ENCODE data around the gene FYTTD1.
"Not testable (repeated sequence)": the region's sequence is repeated elsewhere in the genome, so short reads cannot be mapped to it uniquely, and the experiment has no call there.

The FYTTD1 gene

GRCh38 chr3:197706658-197707057 lies 43.0 kb upstream of the FYTTD1 start:
- Histone ChIP-seq H3K4me2 (ENCODE audit: low read depth, low read length, poor library complexity, severe bottlenecking) (no peak overlapping the region), H3K4me1 (ENCODE audit: insufficient read depth, low read length, poor library complexity, severe bottlenecking) (no peaks in the 10 kb centered on the region), H3K4me3 (ENCODE audit: low read length, poor library complexity, severe bottlenecking) (no peak overlapping the region), H3K27me3 (ENCODE audit: insufficient read depth, low read length, poor library complexity, severe bottlenecking) (no peaks in the 10 kb centered on the region), H3K9ac (ENCODE audit: low read depth, low read length, poor library complexity, severe bottlenecking) (no peak overlapping the region), H3F3A (ENCODE audit: low read depth) (no peaks in the 10 kb centered on the region), H3K36me3 (ENCODE audit: insufficient read depth, low read length) (peaks cover 11% of the 10 kb centered on the region; the same call in 1 of the 2 replicates), H3K79me2 (ENCODE audit: insufficient read depth, low read length) (no peaks in the 10 kb centered on the region), H4K20me1 (ENCODE audit: insufficient read depth, low read length, poor library complexity, severe bottlenecking) (no peaks in the 10 kb centered on the region), H3K9me2 (replicated peaks; ENCODE audit: low read depth, low read length) (no peaks in the 10 kb centered on the region), H2AFZ (ENCODE audit: low read length) (no peak overlapping the region), H3K9me3 (ENCODE audit: insufficient read depth, low read depth, low read length) (no peaks in the 10 kb centered on the region)
- no peak for TF ChIP-seq CTCF (conservative IDR thresholded peaks at IDR 0.05; ENCODE audit: low read length)
- TF ChIP-seq EZH2phosphoT487 (IDR thresholded peaks at IDR 0.05; ENCODE audit: borderline replicate concordance) = no peak

- Histone ChIP-seq H3K79me2 (ENCODE audit: insufficient read depth, low read length) (no peaks in the 10 kb centered on the region), H3K9ac (ENCODE audit: low read depth, low read length, poor library complexity, severe bottlenecking) (no peak overlapping the region), H4K20me1 (ENCODE audit: insufficient read depth, low read length, poor library complexity, severe bottlenecking) (no peaks in the 10 kb centered on the region), H3K9me2 (replicated peaks; ENCODE audit: low read depth, low read length) (no peaks in the 10 kb centered on the region), H3K9me3 (ENCODE audit: insufficient read depth, low read depth, low read length) (no peaks in the 10 kb centered on the region), H3K4me3 (ENCODE audit: low read length, poor library complexity, severe bottlenecking) (no peak overlapping the region), H3K27me3 (ENCODE audit: insufficient read depth, low read length, poor library complexity, severe bottlenecking) (no peaks in the 10 kb centered on the region), H3K4me1 (ENCODE audit: insufficient read depth, low read length, poor library complexity, severe bottlenecking) (no peaks in the 10 kb centered on the region), H3K4me2 (ENCODE audit: low read depth, low read length, poor library complexity, severe bottlenecking) (no peak overlapping the region), H2AFZ (ENCODE audit: low read length) (no peak overlapping the region), H3F3A (ENCODE audit: low read depth) (0 out of 2 replicates have a peak, but pooled peaks cover 2% of the 10 kb centered on the region), H3K36me3 (ENCODE audit: insufficient read depth, low read length) (peaks cover 4% of the 10 kb centered on the region; the same call in 1 of the 2 replicates)
- TF ChIP-seq EZH2phosphoT487 (IDR thresholded peaks at IDR 0.05; ENCODE audit: borderline replicate concordance) (no peak), CTCF (conservative IDR thresholded peaks at IDR 0.05; ENCODE audit: low read length) (no peak)
These were observed 40.5 kb upstream of the FYTTD1 start for GRCh38 chr3:197709135-197709534.

- H3K36me3 ChIP-seq (ENCODE audit: insufficient read depth, low read length); H3K9me3 ChIP-seq (ENCODE audit: insufficient read depth, low read depth, low read length); H3K4me2 ChIP-seq (ENCODE audit: low read depth, low read length, poor library complexity, severe bottlenecking); H4K20me1 ChIP-seq (ENCODE audit: insufficient read depth, low read length, poor library complexity, severe bottlenecking); H2AFZ ChIP-seq (ENCODE audit: low read length); H3K27me3 ChIP-seq (ENCODE audit: insufficient read depth, low read length, poor library complexity, severe bottlenecking); H3K4me1 ChIP-seq (ENCODE audit: insufficient read depth, low read length, poor library complexity, severe bottlenecking); H3K79me2 ChIP-seq (ENCODE audit: insufficient read depth, low read length); H3K9me2 ChIP-seq (replicated peaks; ENCODE audit: low read depth, low read length); H3K9ac ChIP-seq (ENCODE audit: low read depth, low read length, poor library complexity, severe bottlenecking); H3K4me3 ChIP-seq (ENCODE audit: low read length, poor library complexity, severe bottlenecking); H3F3A ChIP-seq (ENCODE audit: low read depth): not testable (repeated sequence)
These were observed 38.7 kb upstream of the FYTTD1 start for GRCh38 chr3:197710965-197711364.

GRCh38 chr3:197711973-197712707 lies 37.5 kb upstream of the FYTTD1 start:
- peak overlapping the region; percentile 68 for H3K4me3 ChIP-seq (ENCODE audit: low read length, poor library complexity, severe bottlenecking)
- no peaks in the 10 kb centered on the region for H3K9me3 ChIP-seq (ENCODE audit: insufficient read depth, low read depth, low read length)
- H3K9ac ChIP-seq (ENCODE audit: low read depth, low read length, poor library complexity, severe bottlenecking) = peak overlapping the region; percentile 47
- H3K79me2 ChIP-seq (ENCODE audit: insufficient read depth, low read length) = no peaks in the 10 kb centered on the region
- H3K4me1 ChIP-seq (ENCODE audit: insufficient read depth, low read length, poor library complexity, severe bottlenecking) = no peaks in the 10 kb centered on the region
- H3K4me2 ChIP-seq (ENCODE audit: low read depth, low read length, poor library complexity, severe bottlenecking) = peak overlapping the region; percentile 72
- no peaks in the 10 kb centered on the region for H3K36me3 ChIP-seq (ENCODE audit: insufficient read depth, low read length)
- no peaks in the 10 kb centered on the region for H3K9me2 ChIP-seq (replicated peaks; ENCODE audit: low read depth, low read length)
- 0 out of 2 replicates have a peak, but pooled peaks cover 2% of the 10 kb centered on the region for H3F3A ChIP-seq (ENCODE audit: low read depth)
- TF ChIP-seq CTCF (conservative IDR thresholded peaks at IDR 0.05; ENCODE audit: low read length) (no peak), EZH2phosphoT487 (IDR thresholded peaks at IDR 0.05; ENCODE audit: borderline replicate concordance) (no peak)
- H3K27me3 ChIP-seq (ENCODE audit: insufficient read depth, low read length, poor library complexity, severe bottlenecking) = no peaks in the 10 kb centered on the region
- H2AFZ ChIP-seq (ENCODE audit: low read length) = peak overlapping the region; percentile 82
- H4K20me1 ChIP-seq (ENCODE audit: insufficient read depth, low read length, poor library complexity, severe bottlenecking) = no peaks in the 10 kb centered on the region

Data from Loucy (cell line).